Common myeloid progenitor, CD34-positive (primary cell): ENCODE results near the gene KPNA6.

Experiments
- CTCF ChIA-PET: fragments of 350-600 bp; sonication (Branson Sonifier 250); formaldehyde crosslinking; loops from one replicate; lab custom pipeline; 2021; ENCODE audit warnings: antibody characterized with exemption; lab: Charles Lee
- POLR2A ChIA-PET: fragments of 350-600 bp; sonication (Branson Sonifier 250); formaldehyde crosslinking; loops from one replicate; lab custom pipeline; 2021; ENCODE audit warnings: antibody characterized with exemption; lab: Charles Lee
- DNase-seq, 3 donors: peaks; one replicate each; pipeline versions ENCODE4 v3.0.0 to v3.0.0-alpha.2; 2013
- H3K27ac ChIP-seq, 2 experiments: 1 replicate in 1 of 2; 2 replicates in 1 of 2; pipeline ENCODE4 v1.7.0; 2013; ENCODE audit warnings: inconsistent platforms in 2 of 2, low read length in 2 of 2, mild to moderate bottlenecking in 2 of 2, low read depth in 1 of 2, moderate library complexity in 1 of 2; ENCODE audit not compliant: severe bottlenecking in 2 of 2, insufficient read depth in 1 of 2, poor library complexity in 1 of 2
- H3K27me3 ChIP-seq, 5 experiments: replicated peaks in 2 of 5; 1 replicate in 3 of 5; 2 replicates in 2 of 5; pipeline versions ENCODE4 v1.6.1 to v1.7.0; 2013; ENCODE audit warnings: low read length in 4 of 5, mild to moderate bottlenecking in 2 of 5, moderate library complexity in 2 of 5, inconsistent platforms in 1 of 5; ENCODE audit not compliant: insufficient read depth in 5 of 5, control insufficient read depth in 4 of 5
- H3K36me3 ChIP-seq, 4 experiments: 1 replicate in 2 of 4; 2 replicates in 2 of 4; pipeline versions ENCODE4 v1.6.1 to v1.7.0; 2013; ENCODE audit warnings: low read length in 3 of 4, control low read depth in 1 of 4, mild to moderate bottlenecking in 1 of 4; ENCODE audit not compliant: control insufficient read depth in 4 of 4, insufficient read depth in 4 of 4
- H3K4me1 ChIP-seq, 4 experiments: 1 replicate in 3 of 4; 2 replicates in 1 of 4; pipeline versions ENCODE4 v1.6.1 to v1.7.1; 2013; ENCODE audit warnings: low read length in 3 of 4, mild to moderate bottlenecking in 3 of 4, control low read depth in 1 of 4, inconsistent platforms in 1 of 4, moderate library complexity in 1 of 4; ENCODE audit not compliant: control insufficient read depth in 4 of 4, insufficient read depth in 4 of 4; ENCODE audit errors: control extremely low read depth in 1 of 4
- H3K4me3 ChIP-seq, 7 experiments: 1 replicate in 4 of 7; 2 replicates in 3 of 7; pipeline versions ENCODE4 v1.5.1 to v1.7.0; 2013; ENCODE audit warnings: mild to moderate bottlenecking in 7 of 7, low read length in 6 of 7, moderate library complexity in 6 of 7, inconsistent platforms in 2 of 7, low read depth in 2 of 7, control low read depth in 1 of 7; ENCODE audit not compliant: insufficient read depth in 4 of 7, control insufficient read depth in 1 of 7; ENCODE audit errors: extremely low read depth in 1 of 7
- H3K9me3 ChIP-seq, 5 experiments: 1 replicate in 4 of 5; 2 replicates in 1 of 5; pipeline versions ENCODE4 v1.6.1 to v1.7.1; 2013; ENCODE audit warnings: low read length in 4 of 5, mild to moderate bottlenecking in 2 of 5, inconsistent platforms in 1 of 5, low read depth in 1 of 5, moderate library complexity in 1 of 5; ENCODE audit not compliant: control insufficient read depth in 4 of 5, insufficient read depth in 2 of 5; ENCODE audit errors: control extremely low read depth in 1 of 5
- WGBS: methylation state at CpG from one replicate; pipeline ENCODE4 v1.1.5; 2013; ENCODE audit not compliant: insufficient coverage; 5-methylcytosine and 5-hydroxymethylcytosine counted together

KPNA6 gene

DNA sequence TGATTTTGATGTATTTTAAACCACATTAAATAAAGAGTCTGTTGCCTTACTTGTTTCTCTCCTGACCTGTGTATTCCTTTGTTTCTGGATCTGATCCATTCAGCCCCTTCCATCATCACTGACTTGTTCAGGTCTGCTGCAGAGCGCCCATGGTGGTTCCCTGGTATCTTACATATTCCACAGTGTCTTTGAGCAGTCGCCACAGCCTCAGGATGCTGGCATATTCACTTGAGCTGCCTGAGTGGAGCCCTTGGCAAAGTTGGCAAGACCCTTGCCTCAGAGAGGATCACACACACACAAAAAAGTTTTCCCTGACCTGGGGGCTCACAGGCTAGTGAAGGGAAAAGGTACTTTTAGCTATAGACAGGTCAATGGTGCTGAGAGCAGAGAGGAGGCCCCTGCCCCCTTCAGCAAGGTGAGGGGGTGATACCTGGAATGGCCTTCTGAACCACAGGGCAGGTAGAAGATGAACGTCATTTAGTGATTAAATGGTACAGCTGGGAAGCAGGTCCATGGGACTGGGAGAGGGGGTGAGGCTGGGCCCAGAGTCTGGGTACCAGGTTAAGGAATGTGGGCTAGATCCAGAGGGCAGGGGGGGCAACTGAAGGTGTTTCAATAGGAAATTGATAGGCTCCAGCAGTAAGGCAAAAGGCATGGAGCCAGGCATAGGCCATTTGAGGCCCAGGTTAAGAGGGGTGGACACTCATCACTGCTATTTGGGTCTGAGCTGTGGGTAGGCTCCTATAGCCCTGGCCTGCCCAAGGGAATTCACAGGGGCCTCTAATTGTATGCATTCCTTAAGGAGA is 90.6 kb downstream of the KPNA6 start:
- Histone ChIP-seq H3K27me3 (no peaks in the 10 kb centered on the region), H3K36me3 (peaks cover 3 to 51% (median 43%) of the 10 kb centered on the region in 4 experiments), H3K27ac (no peak overlapping the region), H3K4me3 (no peak overlapping the region), H3K4me1 (peaks cover 3 to 48% (median 40%) of the 10 kb centered on the region in 4 experiments), H3K9me3 (no peaks in the 10 kb centered on the region)
- DNase-seq, result no peak
- ChIA-PET POLR2A (no interaction called here), CTCF (interaction anchor here (0.9 to 8.7 kb wide), 3 partner anchors 17 to 19 kb away, joined by 3 to 48 read pairs (median 3); partner anchors contain the start of gene TXLNA)
- 91% methylated on average over 3 of the region's 3 CpGs for WGBS

DNA sequence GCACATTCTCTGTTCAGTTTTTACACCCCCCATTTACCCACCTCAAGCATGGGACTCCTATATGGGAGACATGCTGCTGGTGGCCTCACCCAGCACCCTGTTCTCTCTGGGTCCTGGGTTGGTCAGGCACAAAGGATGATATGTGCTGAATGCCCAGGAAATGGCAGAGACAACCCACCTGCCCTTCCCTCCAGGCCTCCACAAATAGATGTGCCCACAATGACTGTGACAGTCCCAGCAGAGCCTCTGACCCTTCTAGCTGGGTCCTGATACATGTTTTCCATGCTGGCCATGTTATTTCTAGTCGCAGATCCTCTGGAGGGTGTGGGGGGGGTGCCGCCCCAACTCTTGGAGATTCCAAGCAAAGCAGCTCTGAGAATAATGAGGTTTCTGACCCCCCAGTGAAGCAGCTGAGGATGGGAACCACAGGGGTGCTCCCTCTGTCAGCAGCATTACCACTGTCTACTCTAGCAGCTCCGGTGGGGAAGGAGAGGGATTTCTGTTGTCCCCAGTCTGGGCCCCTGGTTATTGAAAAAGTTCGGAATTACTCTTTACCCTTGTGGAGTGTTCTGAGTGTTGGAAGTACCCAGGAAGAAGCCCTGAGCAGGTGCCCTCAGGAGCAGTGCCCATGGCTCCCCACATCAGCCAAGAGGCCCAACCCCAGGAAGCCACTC is 91.3 kb downstream of the KPNA6 start:
- Histone ChIP-seq H3K27ac (no peak overlapping the region), H3K4me1 (peaks cover 3 to 48% (median 40%) of the 10 kb centered on the region in 4 experiments), H3K36me3 (peaks cover 3 to 48% (median 42%) of the 10 kb centered on the region in 4 experiments), H3K4me3 (no peak overlapping the region), H3K9me3 (no peaks in the 10 kb centered on the region), H3K27me3 (no peaks in the 10 kb centered on the region)
- CTCF ChIA-PET, result interaction anchor here (8.7 kb wide), 1 partner anchor 16 kb away, joined by 48 read pairs; no protein-coding TSS in a partner anchor
- 100% methylated on average over 1 of the region's 4 CpGs for WGBS
- no peak for DNase-seq
- POLR2A ChIA-PET, result no interaction called here

DNA sequence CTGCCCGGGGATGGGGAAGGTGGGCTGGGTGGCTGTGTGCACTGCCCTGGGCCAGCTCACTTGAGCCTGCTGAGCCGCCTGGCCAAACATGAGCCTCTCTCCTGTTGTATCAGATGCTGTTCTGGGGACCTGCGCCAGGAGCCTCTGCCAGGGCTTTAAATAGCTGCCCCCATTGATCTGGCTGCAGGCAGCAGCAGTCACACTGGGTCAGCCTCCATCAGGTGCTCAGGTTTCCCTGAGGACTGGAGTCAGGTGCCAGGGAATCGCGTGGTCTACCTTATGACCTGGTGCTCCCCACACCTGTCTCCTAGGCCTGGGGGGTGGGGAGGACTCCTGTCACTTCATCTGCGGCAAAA is 91.8 kb downstream of the KPNA6 start:
- Histone ChIP-seq H3K27me3 (no peaks in the 10 kb centered on the region), H3K9me3 (no peaks in the 10 kb centered on the region), H3K4me1 (peaks cover 3 to 48% (median 40%) of the 10 kb centered on the region in 4 experiments), H3K4me3 (peak overlapping the region in 2 of 7 experiments; percentile 77 to 80), H3K36me3 (peaks cover 0 to 44% (median 37%) of the 10 kb centered on the region in 4 experiments), H3K27ac (no peak overlapping the region)
- 97% methylated on average over 3 of the region's 6 CpGs for WGBS
- DNase-seq, result no peak
- ChIA-PET POLR2A (no interaction called here), CTCF (interaction anchor here (1.5 to 8.7 kb wide), 2 partner anchors 12 to 16 kb away, joined by 6 to 48 read pairs; no protein-coding TSS in a partner anchor)

DNA sequence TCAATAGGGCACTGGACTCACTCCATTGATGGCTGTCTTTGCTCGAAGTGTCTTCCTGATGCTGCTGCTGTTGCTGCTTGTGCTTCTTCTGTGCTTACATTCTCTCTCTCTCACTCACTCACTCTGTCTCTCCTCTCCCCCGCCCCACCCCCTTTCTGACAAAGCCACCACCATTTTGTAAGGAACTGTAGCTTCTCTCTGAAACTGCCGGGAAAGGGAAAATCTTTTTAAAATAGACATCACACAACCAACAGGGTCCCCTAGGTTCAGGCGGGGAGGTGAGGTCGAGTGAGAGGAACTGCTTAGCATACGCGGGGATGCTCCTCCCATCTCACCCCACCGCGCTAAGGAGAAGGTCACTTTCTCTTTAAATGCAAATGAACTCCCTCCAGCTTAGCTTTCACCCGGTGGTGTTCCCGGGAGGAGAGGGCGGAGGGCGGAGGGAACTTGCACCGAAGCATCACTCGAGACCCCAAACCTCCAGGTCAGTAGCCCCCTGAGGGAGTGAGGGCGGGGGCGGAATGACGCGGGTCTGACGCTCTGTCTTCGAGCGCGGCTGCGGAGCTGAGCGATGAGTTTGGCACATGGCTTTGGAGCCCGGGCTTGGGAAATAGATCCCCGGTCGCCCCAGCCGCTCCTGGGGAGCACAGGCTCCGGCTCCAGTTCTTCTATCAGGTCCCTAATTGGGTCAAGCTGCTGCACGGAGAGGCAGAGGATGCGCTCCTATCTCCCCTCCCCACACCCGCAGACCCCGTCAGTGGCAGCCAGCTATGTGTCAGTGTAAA is 92.6 kb downstream of the KPNA6 start, which contains the start of gene CCDC28B:
TSS of gene CCDC28B (plus strand) at position 370 of the 785 bp plus-strand sequence. CDS start 1,341 bp downstream, outside the sequence.
- H3K9me3 ChIP-seq, result no peaks in the 10 kb centered on the region
- peaks cover 3 to 47% (median 41%) of the 10 kb centered on the region in 4 experiments for H3K4me1 ChIP-seq
- peak within 1 kb of the TSS; percentile 44 to 80 (median 67) for H3K4me3 ChIP-seq
- H3K36me3 ChIP-seq, result peaks cover 0 to 36% (median 30%) of the 10 kb centered on the region in 4 experiments
- ChIA-PET CTCF (interaction anchor here (0.8 to 8.7 kb wide), 7 partner anchors 8 to 100 kb away, joined by 3 to 48 read pairs (median 5); no protein-coding TSS in a partner anchor), POLR2A (interaction anchor here (0.9 kb wide), 1 partner anchor 13 kb away, joined by 3 read pairs; no protein-coding TSS in a partner anchor)
- WGBS, result 1% methylated on average over 24 of the region's 34 CpGs
- H3K27ac ChIP-seq, result peak within 1 kb of the TSS; percentile 51 to 67
- no peaks in the 10 kb centered on the region for H3K27me3 ChIP-seq
- peak in 2 of 3 donors; percentile 55 to 66 for DNase-seq

DNA sequence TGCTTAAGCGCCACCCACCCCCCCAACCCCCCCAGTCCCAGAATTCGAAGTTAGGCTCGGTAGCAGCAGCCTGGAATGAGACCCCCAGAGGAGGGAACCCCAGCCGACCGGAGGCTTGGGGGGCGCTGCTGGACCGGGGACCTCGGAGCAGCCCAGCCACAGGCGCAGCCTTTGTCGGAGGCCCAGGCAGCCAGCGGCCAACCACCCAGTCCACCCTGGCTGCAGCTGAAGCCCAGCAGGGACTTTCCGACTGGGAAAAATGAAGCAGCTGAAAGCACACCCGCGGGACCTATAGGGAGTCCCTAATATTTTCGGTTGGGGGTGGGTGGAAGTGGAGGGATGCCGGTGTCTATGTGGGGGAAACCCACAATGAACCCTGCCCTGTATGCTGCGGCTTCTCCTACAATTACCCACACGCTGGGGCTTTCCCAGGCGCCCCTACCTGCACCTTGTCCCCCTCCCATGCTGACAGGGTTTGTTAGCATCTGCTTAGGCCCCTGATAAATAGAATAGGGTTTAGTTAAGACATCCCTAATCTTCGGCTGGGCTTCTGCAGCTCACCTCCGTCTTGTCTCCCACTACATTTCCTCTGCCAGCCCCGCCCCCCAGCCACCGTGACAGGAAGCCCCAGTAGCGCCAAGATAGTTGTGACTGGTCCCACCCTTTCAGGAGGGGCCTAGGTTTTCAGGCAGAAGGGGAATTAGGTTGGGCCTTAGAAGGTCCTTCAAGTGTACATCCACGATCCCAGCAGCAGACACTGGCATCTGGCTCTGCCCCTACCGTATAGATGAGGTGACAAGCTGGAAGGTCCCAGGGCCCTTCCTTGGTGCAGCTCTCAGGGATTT is 93.4 kb downstream of the KPNA6 start:
- CTCF ChIA-PET, result interaction anchor here (0.8 to 8.7 kb wide), 10 partner anchors 9 to 128 kb away, joined by 3 to 48 read pairs (median 3); partner anchors contain the start of genes EIF3I and TMEM234
- WGBS, result 0% methylated on average over 22 of the region's 26 CpGs
- peak; percentile 59 to 88 (median 87) for DNase-seq

More for the DNA sequence above, 93.4 kb downstream of the KPNA6 start:
- peak overlapping the region; percentile 18 to 80 (median 67) for H3K4me3 ChIP-seq
- peaks cover 3 to 48% (median 40%) of the 10 kb centered on the region in 4 experiments for H3K4me1 ChIP-seq
- H3K36me3 ChIP-seq, result peaks cover 0 to 29% (median 23%) of the 10 kb centered on the region in 4 experiments
- peak overlapping the region; percentile 51 to 67 for H3K27ac ChIP-seq
- POLR2A ChIA-PET, result interaction anchor here (0.9 kb wide), 1 partner anchor 14 kb away, joined by 3 read pairs; no protein-coding TSS in a partner anchor
- no peaks in the 10 kb centered on the region for H3K9me3 ChIP-seq
- H3K27me3 ChIP-seq, result no peaks in the 10 kb centered on the region
